ENCODE measurements around the gene HNRNPF.

- TF ChIP-seq POLR2A (IDR thresholded peaks at IDR 0.05) (no peak), CTCF (IDR thresholded peaks at IDR 0.05) (peak in 2 of 4 experiments; percentile 41 to 73), EP300 (IDR thresholded peaks at IDR 0.05) (no peak)
Observed at GRCh38 chr10:43362191-43362839, 46.7 kb downstream of the HNRNPF start.

Measured in gastroesophageal sphincter (tissue), 3 donors.